ENCODE data around the gene LRRC34.
A peak's percentile ranks its signal among the peaks of the same experiment; 100 is the strongest.

LRRC34 gene

GRCh38 chr3:169812332-169813235 is at the start of gene LRRC34, which contains the start of gene LRRIQ4:
LRRC34 (minus strand) TSS chr3:169812904; CDS start chr3:169812548, 356 bp downstream.
LRRIQ4 (plus strand) TSS chr3:169812870; CDS start chr3:169821922, 9,052 bp downstream.
- in situ Hi-C loops (cut with HindIII; ENCODE audit: low pct_ligation_motif_present, low sequenced_read_pairs): no loop called here
- no peak for TF ChIP-seq CTCF (IDR thresholded peaks at IDR 0.05; ENCODE audit: low read depth, low read length, missing control alignments)
- Histone ChIP-seq H3K36me3 (replicated peaks) (no peaks in the 10 kb centered on the region), H3K4me3 (ENCODE audit: low read depth, low read length) (peak within 1 kb of the TSS; percentile 65), H3K27ac (peak within 1 kb of the TSS; percentile 49), H3K27me3 (replicated peaks) (no peaks in the 10 kb centered on the region)
- DNase-seq: peak; percentile 67

- no peak overlapping the region for H3K4me3 ChIP-seq (ENCODE audit: low read depth, low read length)
- in situ Hi-C loops (cut with HindIII; ENCODE audit: low pct_ligation_motif_present, low sequenced_read_pairs): no loop called here
- no peaks in the 10 kb centered on the region for H3K36me3 ChIP-seq (replicated peaks)
- DNase-seq: no peak
- no peak overlapping the region for H3K27ac ChIP-seq
- H3K27me3 ChIP-seq (replicated peaks): peaks cover under 1% of the 10 kb centered on the region
- no peak for TF ChIP-seq CTCF (IDR thresholded peaks at IDR 0.05; ENCODE audit: low read depth, low read length, missing control alignments)
Observed at GRCh38 chr3:169861871-169862270, 49.2 kb upstream of the LRRC34 start.

GRCh38 chr3:169857811-169858210 is 45.1 kb upstream of the LRRC34 start:
- TF ChIP-seq CTCF (IDR thresholded peaks at IDR 0.05; ENCODE audit: low read depth, low read length, missing control alignments): no peak
- DNase-seq: no peak
- in situ Hi-C loops (cut with HindIII; ENCODE audit: low pct_ligation_motif_present, low sequenced_read_pairs): no loop called here
- Histone ChIP-seq H3K36me3 (replicated peaks) (no peaks in the 10 kb centered on the region), H3K27me3 (replicated peaks) (peaks cover 3% of the 10 kb centered on the region), H3K4me3 (ENCODE audit: low read depth, low read length) (no peak overlapping the region), H3K27ac (no peak overlapping the region)

GRCh38 chr3:169855514-169855913 is 42.8 kb upstream of the LRRC34 start:
- no peak overlapping the region for H3K4me3 ChIP-seq (ENCODE audit: low read depth, low read length)
- no peaks in the 10 kb centered on the region for H3K36me3 ChIP-seq (replicated peaks)
- H3K27ac ChIP-seq: no peak overlapping the region
- DNase-seq: no peak
- peaks cover 3% of the 10 kb centered on the region for H3K27me3 ChIP-seq (replicated peaks)
- in situ Hi-C loops (cut with HindIII; ENCODE audit: low pct_ligation_motif_present, low sequenced_read_pairs): no loop called here
- TF ChIP-seq CTCF (IDR thresholded peaks at IDR 0.05; ENCODE audit: low read depth, low read length, missing control alignments): no peak

GRCh38 chr3:169850618-169851017 is 37.9 kb upstream of the LRRC34 start:
- DNase-seq: no peak
- in situ Hi-C loops (cut with HindIII; ENCODE audit: low pct_ligation_motif_present, low sequenced_read_pairs): no loop called here
- no peak overlapping the region for H3K4me3 ChIP-seq (ENCODE audit: low read depth, low read length)
- no peak for TF ChIP-seq CTCF (IDR thresholded peaks at IDR 0.05; ENCODE audit: low read depth, low read length, missing control alignments)
- H3K36me3 ChIP-seq (replicated peaks): no peaks in the 10 kb centered on the region
- no peaks in the 10 kb centered on the region for H3K27me3 ChIP-seq (replicated peaks)
- H3K27ac ChIP-seq: no peak overlapping the region
